B cell (primary cell): ENCODE results near the gene MAMLD1. TPM values are rescaled to one million over a fixed set of nuclear protein-coding genes. Genes with fewer than 3 reads are reported as not detected.

Experiments
- ATAC-seq: fragments of 200-7000 bp; cut with Tn5 transposase; one replicate; pipeline ENCODE4 v1.10.0; 2021; ENCODE audit warnings: low read depth, mild to moderate bottlenecking, moderate number of reproducible peaks, moderate library complexity
- CTCF ChIA-PET: fragments of 350-600 bp; sonication (Branson Sonifier 250); formaldehyde crosslinking; loops from one replicate; lab custom pipeline; 2021; ENCODE audit warnings: antibody characterized with exemption, inconsistent platforms; lab: Charles Lee
- POLR2A ChIA-PET: fragments of 350-600 bp; sonication (Branson Sonifier 250); formaldehyde crosslinking; loops from one replicate; lab custom pipeline; 2021; ENCODE audit warnings: antibody characterized with exemption; lab: Charles Lee
- DNase-seq: peaks from one replicate; pipeline ENCODE4 v3.0.0; 2013
- H2AFZ ChIP-seq: 2 replicates; pipeline ENCODE4 v1.6.1; 2012; ENCODE audit warnings: mild to moderate bottlenecking, low read depth, low read length; ENCODE audit not compliant: insufficient read depth, poor library complexity, severe bottlenecking
- H3K27ac ChIP-seq, 2 donors: 1 replicate in 1 of 2; 2 replicates in 1 of 2; pipeline ENCODE4 v1.5.1; 2012 to 2013; ENCODE audit warnings: low read length in 2 of 2, mild to moderate bottlenecking in 2 of 2, moderate library complexity in 1 of 2
- H3K27me3 ChIP-seq, 4 experiments: fragments of 200-600 bp in 1 of 4; sonication (generic) in 1 of 4; replicated peaks in 1 of 4; 1 replicate in 2 of 4; 2 replicates in 2 of 4; pipeline versions ENCODE4 v1.6.1 to v1.7.0; 2013 to 2016; ENCODE audit warnings: low read length in 3 of 4, mild to moderate bottlenecking in 2 of 4, mixed read lengths in 1 of 4, moderate library complexity in 1 of 4; ENCODE audit not compliant: insufficient read depth in 4 of 4, control insufficient read depth in 3 of 4; ENCODE audit errors: control extremely low read depth in 1 of 4
- H3K36me3 ChIP-seq, 2 experiments: replicated peaks in 1 of 2; 1 replicate in 1 of 2; 2 replicates in 1 of 2; pipeline versions ENCODE4 v1.6.1 to v1.7.1; 2013; ENCODE audit warnings: low read length in 1 of 2; ENCODE audit not compliant: insufficient read depth in 2 of 2, control insufficient read depth in 1 of 2; ENCODE audit errors: control extremely low read depth in 1 of 2, extremely low read depth in 1 of 2
- H3K4me1 ChIP-seq, 2 donors: fragments of 200-600 bp in 1 of 2; sonication (generic) in 1 of 2; 1 replicate in 1 of 2; 2 replicates in 1 of 2; pipeline versions ENCODE4 v1.5.1 to v1.6.1; 2013 to 2017; ENCODE audit warnings: low read length in 2 of 2; ENCODE audit not compliant: control insufficient read depth in 2 of 2, insufficient read depth in 2 of 2
- H3K4me2 ChIP-seq: replicated peaks from 2 replicates; pipeline ENCODE3; 2012; ENCODE audit warnings: mild to moderate bottlenecking, low read depth, low read length; ENCODE audit not compliant: poor library complexity, severe bottlenecking
- H3K4me3 ChIP-seq, 5 experiments: fragments of 200-600 bp in 1 of 5; sonication (generic) in 1 of 5; 1 replicate in 3 of 5; 2 replicates in 2 of 5; pipeline versions ENCODE4 v1.5.1 to v1.7.0; 2011 to 2016; ENCODE audit warnings: low read length in 4 of 5, mild to moderate bottlenecking in 4 of 5, low read depth in 2 of 5, control low read depth in 1 of 5, moderate library complexity in 1 of 5; ENCODE audit not compliant: insufficient read depth in 1 of 5; ENCODE audit errors: control extremely low read depth in 1 of 5, extremely low read depth in 1 of 5
- H3K79me2 ChIP-seq: fragments of 200-600 bp; sonication (generic); one replicate; pipeline ENCODE4 v1.6.0; 2016; ENCODE audit warnings: low read length; ENCODE audit not compliant: control insufficient read depth, insufficient read depth
- H3K9ac ChIP-seq: fragments of 200-600 bp; sonication (generic); 2 replicates; pipeline ENCODE4 v1.6.1; 2017; ENCODE audit warnings: mild to moderate bottlenecking, low read length, moderate library complexity
- H3K9me3 ChIP-seq, 3 donors: one replicate each; pipeline versions ENCODE4 v1.6.1 to v1.7.1; 2013; ENCODE audit warnings: low read length in 2 of 3; ENCODE audit not compliant: control insufficient read depth in 2 of 3, insufficient read depth in 1 of 3; ENCODE audit errors: control extremely low read depth in 1 of 3
- H4K20me1 ChIP-seq: 2 replicates; pipeline ENCODE4 v1.6.0; 2012; ENCODE audit warnings: mild to moderate bottlenecking, low read length; ENCODE audit not compliant: insufficient read depth, control insufficient read depth, poor library complexity, severe bottlenecking
- H3K27ac Mint-ChIP-seq: one replicate; pipeline ENCODE4 v1.8.0; 2021; ENCODE audit warnings: mixed read lengths
- H3K27me3 Mint-ChIP-seq: one replicate; pipeline ENCODE4 v1.8.0; 2021; ENCODE audit warnings: mixed read lengths
- H3K4me1 Mint-ChIP-seq: one replicate; pipeline ENCODE4 v1.8.0; 2021; ENCODE audit warnings: mixed read lengths
- H3K4me3 Mint-ChIP-seq: one replicate; pipeline ENCODE4 v1.8.0; 2021; ENCODE audit warnings: mixed read lengths
- H3K9me3 Mint-ChIP-seq: one replicate; pipeline ENCODE4 v1.8.0; 2022; ENCODE audit warnings: mixed read lengths; ENCODE audit not compliant: insufficient read depth
- EZH2 ChIP-seq: IDR thresholded peaks from 2 replicates; pipeline ENCODE4 v1.6.1; 2012; ENCODE audit warnings: borderline replicate concordance, low read depth, mild to moderate bottlenecking, moderate library complexity, low read length; ENCODE audit not compliant: insufficient read depth, poor library complexity, severe bottlenecking
- WGBS: methylation state at CpG from one replicate; pipeline ENCODE4 v1.1.5; 2013; ENCODE audit warnings: missing lambda C conversion rate; ENCODE audit not compliant: insufficient coverage; 5-methylcytosine and 5-hydroxymethylcytosine counted together
- intact Hi-C: fragments of 100-400 bp; cut with micrococcal nuclease; formaldehyde crosslinking; loops from one replicate; pipeline ENCODE4 v1.10.0; 2022
- polyA plus RNA-seq: library from polyadenylated mRNA; depleted of rRNA; stranded (reverse); fragments of >200 nt; gene quantifications from 2 replicates; pipeline ENCODE4 v1.2.3, GENCODE V29; 2012
- total RNA-seq, 2 donors: library from RNA; stranded (reverse); fragments of 120-200 nt in 1 of 2; gene quantifications; 1 replicate in 1 of 2; 2 replicates in 1 of 2; pipeline versions ENCODE4 v1.2.3 to v1.2.4, GENCODE V29; 2013 to 2022
- TF ChIP-seq, protein P1 (sequence below): fragments of 200-600 bp; IDR thresholded peaks from one replicate; pipeline ENCODE4 v1.8.0; 2022; ENCODE audit warnings: antibody characterized with exemption, mild to moderate bottlenecking

Gene MAMLD1
- total and polyA plus RNA-seq, 2 donors (not counting 1 experiment from before 2014, with no cell fraction given): 1.4 to 1.9 TPM

DNA sequence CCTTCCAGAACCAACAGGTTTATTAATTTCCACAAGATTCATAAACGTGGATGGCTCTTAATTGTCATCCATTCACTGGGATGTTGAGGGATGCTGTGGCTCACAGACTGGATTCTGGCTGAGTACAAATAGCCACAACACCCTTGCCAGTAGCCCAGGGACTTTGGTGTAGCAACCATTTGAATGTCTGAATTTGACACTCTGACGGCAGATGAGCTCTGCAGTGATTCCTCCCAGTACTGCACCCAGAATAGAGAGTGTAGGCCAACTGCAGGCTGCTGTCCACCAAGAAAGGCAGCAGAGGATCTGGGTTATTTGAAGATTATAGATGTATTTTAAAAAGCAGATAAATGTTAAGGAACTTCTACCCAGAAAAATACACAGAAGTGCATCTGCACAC lies 15.6 kb upstream of the MAMLD1 start:
- Histone ChIP-seq H3K9ac (no peak overlapping the region), H3K4me1 (no peaks in the 10 kb centered on the region), H3K4me2 (no peak overlapping the region), H3K36me3 (no peaks in the 10 kb centered on the region), H3K27me3 (no peaks in the 10 kb centered on the region), H2AFZ (no peak overlapping the region), H3K4me3 (no peak overlapping the region), H4K20me1 (no peaks in the 10 kb centered on the region), H3K27ac (no peak overlapping the region), H3K9me3 (no peaks in the 10 kb centered on the region), H3K79me2 (no peaks in the 10 kb centered on the region)
- CTCF ChIA-PET: no interaction called here
- no peak overlapping the region for H3K27ac Mint-ChIP-seq
- no peak overlapping the region for H3K4me3 Mint-ChIP-seq
- POLR2A ChIA-PET: no interaction called here
- ATAC-seq (no peak), DNase-seq (no peak)
- TF ChIP-seq, protein P1, sequence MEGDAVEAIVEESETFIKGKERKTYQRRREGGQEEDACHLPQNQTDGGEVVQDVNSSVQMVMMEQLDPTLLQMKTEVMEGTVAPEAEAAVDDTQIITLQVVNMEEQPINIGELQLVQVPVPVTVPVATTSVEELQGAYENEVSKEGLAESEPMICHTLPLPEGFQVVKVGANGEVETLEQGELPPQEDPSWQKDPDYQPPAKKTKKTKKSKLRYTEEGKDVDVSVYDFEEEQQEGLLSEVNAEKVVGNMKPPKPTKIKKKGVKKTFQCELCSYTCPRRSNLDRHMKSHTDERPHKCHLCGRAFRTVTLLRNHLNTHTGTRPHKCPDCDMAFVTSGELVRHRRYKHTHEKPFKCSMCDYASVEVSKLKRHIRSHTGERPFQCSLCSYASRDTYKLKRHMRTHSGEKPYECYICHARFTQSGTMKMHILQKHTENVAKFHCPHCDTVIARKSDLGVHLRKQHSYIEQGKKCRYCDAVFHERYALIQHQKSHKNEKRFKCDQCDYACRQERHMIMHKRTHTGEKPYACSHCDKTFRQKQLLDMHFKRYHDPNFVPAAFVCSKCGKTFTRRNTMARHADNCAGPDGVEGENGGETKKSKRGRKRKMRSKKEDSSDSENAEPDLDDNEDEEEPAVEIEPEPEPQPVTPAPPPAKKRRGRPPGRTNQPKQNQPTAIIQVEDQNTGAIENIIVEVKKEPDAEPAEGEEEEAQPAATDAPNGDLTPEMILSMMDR: no peak
- TF ChIP-seq EZH2: no peak
- H3K27me3 Mint-ChIP-seq: peaks cover 7% of the 10 kb centered on the region
- intact Hi-C loops: no loop called here
- no CpG with 5 or more reads among the region's 2 CpGs for WGBS
- H3K9me3 Mint-ChIP-seq: no peaks in the 10 kb centered on the region
- no peaks in the 10 kb centered on the region for H3K4me1 Mint-ChIP-seq

GRCh38 chrX:150348365-150348764 lies 14.8 kb upstream of the MAMLD1 start:
- no peaks in the 10 kb centered on the region for H3K27me3 ChIP-seq
- no peaks in the 10 kb centered on the region for H3K9me3 ChIP-seq
- no peak overlapping the region for H3K27ac Mint-ChIP-seq
- no peak overlapping the region for H3K27ac ChIP-seq
- TF ChIP-seq EZH2: no peak
- TF ChIP-seq, protein P1: no peak
- CTCF ChIA-PET: no interaction called here
- H3K4me3 ChIP-seq: no peak overlapping the region
- H4K20me1 ChIP-seq: no peaks in the 10 kb centered on the region
- POLR2A ChIA-PET: no interaction called here
- no peaks in the 10 kb centered on the region for H3K4me1 ChIP-seq
- 72% methylated on average over 3 of the region's 4 CpGs for WGBS
- DNase-seq: no peak
- no peaks in the 10 kb centered on the region for H3K79me2 ChIP-seq
- H3K4me1 Mint-ChIP-seq: no peaks in the 10 kb centered on the region
- no peak overlapping the region for H3K4me2 ChIP-seq
- no peaks in the 10 kb centered on the region for H3K9me3 Mint-ChIP-seq
- no peak overlapping the region for H3K9ac ChIP-seq
- no peak overlapping the region for H2AFZ ChIP-seq
- no peaks in the 10 kb centered on the region for H3K36me3 ChIP-seq
- intact Hi-C loops: no loop called here
- no peak overlapping the region for H3K4me3 Mint-ChIP-seq
- H3K27me3 Mint-ChIP-seq: peaks cover 7% of the 10 kb centered on the region
- no peak for ATAC-seq
